Placental pericyte (primary cell): ENCODE measurements around the gene IL17RC. TPM values are rescaled to one million over a fixed set of nuclear protein-coding genes. Genes with fewer than 3 reads are reported as not detected.

Experiments used
- small RNA-seq: library from RNA; depleted of rRNA; stranded (forward); fragments of <200 nt; gene quantifications from one replicate; pipeline ENCODE3, GENCODE V24; 2012; ENCODE audit warnings: low replicate concordance
- total RNA-seq: library from RNA; depleted of rRNA; stranded (reverse); fragments of >200 nt; gene quantifications from 2 replicates; pipeline ENCODE4 v1.2.3, GENCODE V29; 2012

Gene IL17RC
- 43.4 and 46.4 TPM in 2 replicates for total RNA-seq

GRCh38 chr3:9916734-9917680, at the start of gene IL17RC:
Gene IL17RC, plus strand, starts transcription at chr3:9917098. Its CDS starts 218 bp downstream, at chr3:9917316.

GRCh38 chr3:9879830-9880549, 36.9 kb upstream of the IL17RC start, which contains the start of gene CIDEC:
Gene CIDEC, minus strand, starts transcription at chr3:9880253. Its CDS starts 1,767 bp downstream, at chr3:9878486.

GRCh38 chr3:9890249-9891071, 26.4 kb upstream of the IL17RC start, which contains the start of gene JAGN1:
Gene JAGN1, plus strand, starts transcription at chr3:9890610. Its CDS starts 113 bp downstream, at chr3:9890723.

GRCh38 chr3:9902372-9903237, 14.3 kb upstream of the IL17RC start, which contains the start of gene IL17RE:
Gene IL17RE, plus strand, starts transcription at chr3:9902848. Its CDS starts 85 bp downstream, at chr3:9902933.

GRCh38 chr3:9933561-9934234, 16.8 kb downstream of the IL17RC start, which contains the start of gene CRELD1:
Gene CRELD1, plus strand, starts transcription at chr3:9933834. Its CDS starts 605 bp downstream, at chr3:9934439.

GRCh38 chr3:9951962-9952805, 35.3 kb downstream of the IL17RC start, which contains the start of gene PRRT3:
Gene PRRT3, minus strand, starts transcription at chr3:9952408. Its CDS starts 2,293 bp downstream, at chr3:9950115.

Small RNA genes lying within 50 kb of the gene (small RNA-seq; reads per million reads assigned to genes)
- not detected for gene RNU6-882P

Other genes with a start within 250 kb of the IL17RC start
- gene CPNE9, start 213.3 kb upstream of the IL17RC start, total RNA-seq: not detected in 2 replicates
- 20.8 and 30.4 TPM in 2 replicates for gene BRPF1, start 185.4 kb upstream of the IL17RC start, total RNA-seq
- gene OGG1, start 167.1 kb upstream of the IL17RC start, total RNA-seq: 25.6 and 34.9 TPM in 2 replicates
- gene CAMK1, start 147.2 kb upstream of the IL17RC start, total RNA-seq: 13.3 and 25.2 TPM in 2 replicates
- gene TADA3, start 124.6 kb upstream of the IL17RC start, total RNA-seq: 79.0 and 108 TPM in 2 replicates
- gene ARPC4, start 124.0 kb upstream of the IL17RC start, total RNA-seq: 147 and 327 TPM in 2 replicates
- gene TTLL3, start 106.8 kb upstream of the IL17RC start, total RNA-seq: 23.0 and 32.6 TPM in 2 replicates
- gene RPUSD3, start 73.1 kb upstream of the IL17RC start, total RNA-seq: 29.8 and 36.2 TPM in 2 replicates
- gene CIDEC, start 36.8 kb upstream of the IL17RC start, total RNA-seq: not detected in 2 replicates
- gene JAGN1, start 26.5 kb upstream of the IL17RC start, total RNA-seq: 30.6 and 46.0 TPM in 2 replicates
- 0.72 and 0.88 TPM in 2 replicates for gene IL17RE, start 14.2 kb upstream of the IL17RC start, total RNA-seq
- gene CRELD1, start 16.7 kb downstream of the IL17RC start, total RNA-seq: 13.3 and 104 TPM in 2 replicates
- 2.6 and 2.7 TPM in 2 replicates for gene PRRT3, start 35.3 kb downstream of the IL17RC start, total RNA-seq
- gene EMC3, start 69.7 kb downstream of the IL17RC start, total RNA-seq: 53.7 and 56.7 TPM in 2 replicates
- gene FANCD2, start 109.3 kb downstream of the IL17RC start, total RNA-seq: 1.8 and 43.8 TPM in 2 replicates
- gene FANCD2OS, start 191.2 kb downstream of the IL17RC start, total RNA-seq: not detected in 2 replicates
- gene BRK1, start 198.6 kb downstream of the IL17RC start, total RNA-seq: 54.5 and 79.9 TPM in 2 replicates
- 35.5 and 40.7 TPM in 2 replicates for gene VHL, start 224.7 kb downstream of the IL17RC start, total RNA-seq
- 17.9 TPM in 2 replicates for gene IRAK2, start 247.8 kb downstream of the IL17RC start, total RNA-seq